HFF-Myc (cell line): Measurements from ENCODE around the gene MAP3K7.

ENCODE experiments used
- DNase-seq: peaks from one replicate; pipeline ENCODE4 v3.0.0-alpha.2; 2011; ENCODE audit warnings: low read depth; ENCODE audit errors: extremely low read depth
- H3K4me3 ChIP-seq: replicated peaks from 2 replicates; pipeline ENCODE4 v1.5.1; 2011; ENCODE audit warnings: low read depth, mild to moderate bottlenecking, control low read depth, low read length
- CTCF ChIP-seq: IDR thresholded peaks from 2 replicates; pipeline ENCODE4 v1.5.1; 2012; ENCODE audit warnings: mild to moderate bottlenecking, low read depth, low read length, control low read depth; ENCODE audit errors: missing control alignments

MAP3K7 gene

DNA sequence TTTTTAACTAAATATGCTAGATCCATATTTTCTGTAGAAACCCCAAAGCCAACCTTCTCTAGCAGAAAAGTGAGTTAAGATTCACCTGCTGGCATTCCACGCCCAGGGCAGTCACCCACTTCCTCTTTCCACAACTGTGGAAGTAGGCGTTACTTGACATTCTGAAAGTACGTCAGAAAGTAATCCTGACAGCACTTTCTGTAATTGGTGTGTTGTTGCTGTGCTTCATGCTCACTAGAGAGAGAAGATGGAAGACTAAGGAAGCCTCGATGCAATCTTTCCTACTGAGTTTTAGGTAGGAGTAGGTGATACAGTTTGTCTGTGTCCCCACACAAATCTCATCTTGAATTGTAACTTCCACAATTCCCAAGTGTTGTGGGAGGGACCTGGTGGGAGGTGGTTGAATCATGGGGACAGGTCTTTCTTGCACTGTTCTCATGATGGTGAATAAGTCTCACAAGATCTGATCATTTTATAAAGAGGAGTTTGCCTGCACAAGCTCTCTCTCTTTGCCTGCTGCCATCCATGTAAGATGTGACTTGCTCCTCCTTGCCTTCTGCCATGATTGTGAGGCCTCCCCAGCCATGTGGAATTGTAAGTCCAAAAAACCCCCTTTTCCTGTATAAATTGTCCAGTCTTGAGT is 101.1 kb downstream of the MAP3K7 start:
- no peak for DNase-seq
- no peak overlapping the region for H3K4me3 ChIP-seq
- TF ChIP-seq CTCF, result no peak

DNA sequence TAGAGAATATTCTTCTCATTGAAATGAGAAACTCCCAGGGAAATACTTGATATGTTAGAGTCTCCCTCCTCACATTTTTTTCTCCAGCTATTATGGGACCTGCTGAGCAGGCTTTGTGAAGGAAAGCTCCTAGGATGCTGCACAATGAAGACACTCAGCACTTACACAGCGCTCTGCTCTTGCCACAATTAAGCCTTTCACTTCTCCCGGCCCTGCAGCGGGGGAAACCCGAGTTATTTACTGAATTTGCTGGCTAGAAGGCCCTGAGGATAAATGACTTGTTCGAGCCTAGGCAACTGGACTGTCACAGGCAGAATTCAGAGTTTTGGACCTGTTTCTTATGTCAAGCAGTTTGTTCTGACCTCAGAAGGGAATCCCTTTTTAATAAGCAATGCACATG is 102.0 kb downstream of the MAP3K7 start:
- no peak for DNase-seq
- no peak for TF ChIP-seq CTCF
- H3K4me3 ChIP-seq, result no peak overlapping the region

DNA sequence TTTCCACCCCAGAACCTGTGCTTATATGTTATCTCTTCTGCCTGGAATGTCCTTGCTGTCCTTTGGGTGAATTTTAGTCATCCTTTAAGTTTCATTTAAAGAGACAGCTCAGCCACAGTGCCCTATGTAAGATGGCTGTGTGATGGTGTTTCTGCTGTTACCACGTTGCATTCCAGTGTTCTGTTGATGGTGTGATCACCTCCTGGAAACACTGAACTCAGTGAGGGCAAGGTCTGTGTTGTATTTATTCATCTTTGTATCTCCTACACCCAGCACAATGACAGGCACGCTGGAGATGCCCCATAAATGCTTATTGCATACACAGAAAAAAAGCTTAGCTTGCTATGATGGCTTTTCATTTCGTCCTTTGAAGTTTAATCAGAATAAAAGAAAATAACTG is 102.5 kb downstream of the MAP3K7 start:
- H3K4me3 ChIP-seq, result no peak overlapping the region
- no peak for DNase-seq
- TF ChIP-seq CTCF, result no peak

DNA sequence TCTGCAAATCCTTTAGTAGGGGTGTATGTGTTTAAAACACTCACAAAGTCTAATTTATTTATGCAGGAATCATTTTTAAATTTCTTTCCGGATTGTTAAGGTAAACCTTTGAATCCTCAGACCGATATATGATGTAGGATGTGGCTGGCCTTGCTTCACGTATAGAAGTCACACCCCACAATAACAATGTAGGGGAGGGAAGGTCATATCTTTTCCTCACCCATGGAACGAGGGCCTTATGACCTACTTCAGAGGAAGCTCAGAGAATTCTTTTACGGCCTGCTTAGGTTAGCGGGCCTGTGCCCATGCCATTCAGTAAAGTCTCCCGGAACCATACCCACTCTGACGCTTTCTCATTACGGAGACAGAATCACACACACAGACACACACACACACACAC is 102.9 kb downstream of the MAP3K7 start:
- no peak for TF ChIP-seq CTCF
- no peak overlapping the region for H3K4me3 ChIP-seq
- no peak for DNase-seq

- H3K4me3 ChIP-seq, result no peak overlapping the region
- no peak for TF ChIP-seq CTCF
- DNase-seq, result no peak
Measured at GRCh38 chr6:90483116-90483839, 103.6 kb downstream of the MAP3K7 start.

DNA sequence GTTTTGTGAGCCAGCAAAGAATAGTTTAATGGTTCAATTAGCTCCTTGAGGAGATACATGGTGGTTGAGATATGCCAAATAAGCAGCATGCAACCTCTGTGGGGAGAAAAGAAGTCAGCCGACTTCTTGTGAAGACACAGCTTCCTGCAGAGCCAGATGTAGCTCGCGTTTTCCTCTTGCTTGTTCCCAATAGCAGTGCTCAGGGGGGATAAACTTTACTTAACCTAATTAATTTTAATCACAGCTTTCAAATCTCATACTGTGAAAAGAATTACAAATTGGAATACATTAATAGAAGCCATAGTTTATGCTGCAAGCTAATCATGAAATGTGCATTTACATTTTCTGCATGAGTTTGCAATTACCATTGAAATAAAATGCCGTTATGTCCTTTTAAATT is 106.2 kb downstream of the MAP3K7 start:
- DNase-seq, result no peak
- TF ChIP-seq CTCF, result no peak
- no peak overlapping the region for H3K4me3 ChIP-seq
